GM23248 (cell line): ENCODE measurements around the gene SH3D19.

ENCODE experiments used
- EZH2 ChIP-seq: fragments of 200-600 bp; sonication (generic); IDR thresholded peaks from 2 replicates; pipeline ENCODE4 v1.6.1; 2018; ENCODE audit warnings: antibody characterized with exemption, mild to moderate bottlenecking; ENCODE audit not compliant: insufficient read depth, poor library complexity, severe bottlenecking
- EZH2phosphoT487 ChIP-seq: fragments of 200-600 bp; sonication (generic); IDR thresholded peaks from 2 replicates; pipeline ENCODE4 v1.6.1; 2018; ENCODE audit warnings: antibody characterized with exemption, moderate library complexity, mild to moderate bottlenecking, low read depth; ENCODE audit not compliant: insufficient read depth

GRCh38 chr4:151325949-151326246, 493 bp upstream of the SH3D19 start:
- TF ChIP-seq EZH2 (no peak), EZH2phosphoT487 (no peak)
